Myocyte (in vitro differentiated cells): ENCODE data around the gene ZFYVE27. TPM values are rescaled to one million over a fixed set of nuclear protein-coding genes. Genes with fewer than 3 reads are reported as not detected.
A peak's percentile ranks its signal among the peaks of the same experiment; 100 is the strongest.

Experiments used
- DNase-seq: peaks from one replicate; pipeline ENCODE4 v3.0.0-alpha.2; 2012; ENCODE audit warnings: low read depth
- total RNA-seq: library from RNA; depleted of rRNA; stranded (reverse); fragments of >200 nt; gene quantifications from 2 replicates; pipeline ENCODE4 v1.2.3, GENCODE V29; 2014

The ZFYVE27 gene
- total RNA-seq, 1 donor from 2014 or later = 25.5 TPM

- peak; percentile 90 for DNase-seq
These were observed 22.3 kb upstream of the ZFYVE27 start for GRCh38 chr10:97714401-97715258.

GRCh38 chr10:97715259-97715874, 21.6 kb upstream of the ZFYVE27 start:
- DNase-seq = no peak

GRCh38 chr10:97717627-97718026, 19.3 kb upstream of the ZFYVE27 start:
- DNase-seq = no peak

GRCh38 chr10:97718178-97718577, 18.8 kb upstream of the ZFYVE27 start:
- no peak for DNase-seq

- DNase-seq = peak; percentile 55
These were observed 18.2 kb upstream of the ZFYVE27 start for GRCh38 chr10:97718659-97719142.

GRCh38 chr10:97719602-97720001, 17.3 kb upstream of the ZFYVE27 start:
- no peak for DNase-seq

- DNase-seq = no peak
These were observed 14.8 kb upstream of the ZFYVE27 start for GRCh38 chr10:97721871-97722780.

GRCh38 chr10:97723001-97723400, 13.9 kb upstream of the ZFYVE27 start:
- DNase-seq = no peak

GRCh38 chr10:97724341-97724941, 12.5 kb upstream of the ZFYVE27 start:
- no peak for DNase-seq

- peak; percentile 33 for DNase-seq
These were observed 10.2 kb upstream of the ZFYVE27 start for GRCh38 chr10:97726636-97727178.

GRCh38 chr10:97729014-97729413, 7.9 kb upstream of the ZFYVE27 start:
- no peak for DNase-seq

GRCh38 chr10:97731346-97732051, 5.4 kb upstream of the ZFYVE27 start:
- peak; percentile 82 for DNase-seq

- no peak for DNase-seq
These were observed 4.9 kb upstream of the ZFYVE27 start for GRCh38 chr10:97732052-97732359.

GRCh38 chr10:97733256-97733655, 3.7 kb upstream of the ZFYVE27 start:
- no peak for DNase-seq

GRCh38 chr10:97734021-97734420, 2.9 kb upstream of the ZFYVE27 start:
- no peak for DNase-seq

GRCh38 chr10:97736403-97736901, 476 bp upstream of the ZFYVE27 start:
- DNase-seq = no peak

- no peak for DNase-seq
These were observed 890 bp downstream of the ZFYVE27 start for GRCh38 chr10:97737770-97738265.

- DNase-seq = no peak
These were observed 1.7 kb downstream of the ZFYVE27 start for GRCh38 chr10:97738616-97739015.

- DNase-seq = no peak
These were observed 3.7 kb downstream of the ZFYVE27 start for GRCh38 chr10:97740613-97741012.
